ENCODE data around the gene RIN3. TPM values are rescaled to one million over a fixed set of nuclear protein-coding genes. Genes with fewer than 3 reads are reported as not detected.

Gene RIN3
- total RNA-seq, 1 donor from 2014 or later, result 18.8 TPM

GRCh38 chr14:92492258-92492657 is 21.3 kb upstream of the RIN3 start:
- H3K27me3 Mint-ChIP-seq (ENCODE audit: low read depth), result peaks cover 2% of the 10 kb centered on the region
- peaks cover 7% of the 10 kb centered on the region for H3K4me1 Mint-ChIP-seq (ENCODE audit: low read depth)
- TF ChIP-seq CTCF (IDR thresholded peaks at IDR 0.05), result no peak
- DNase-seq (ENCODE audit: low spot score), result no peak
- H3K27ac Mint-ChIP-seq (ENCODE audit: unreplicated experiment), result no peak overlapping the region
- no peak overlapping the region for H3K4me3 Mint-ChIP-seq (ENCODE audit: unreplicated experiment)
- no peaks in the 10 kb centered on the region for H3K9me3 Mint-ChIP-seq (ENCODE audit: low read depth)
- H3K36me3 Mint-ChIP-seq (ENCODE audit: low read depth), result no peaks in the 10 kb centered on the region

GRCh38 chr14:92493024-92493423 is 20.6 kb upstream of the RIN3 start:
- TF ChIP-seq CTCF (IDR thresholded peaks at IDR 0.05), result no peak
- no peak for DNase-seq (ENCODE audit: low spot score)

GRCh38 chr14:92493492-92493891 is 20.1 kb upstream of the RIN3 start:
- Mint-ChIP-seq H3K4me3 (ENCODE audit: unreplicated experiment) (no peak overlapping the region), H3K27ac (ENCODE audit: unreplicated experiment) (no peak overlapping the region), H3K4me1 (ENCODE audit: low read depth) (peaks cover 3% of the 10 kb centered on the region), H3K9me3 (ENCODE audit: low read depth) (no peaks in the 10 kb centered on the region), H3K27me3 (ENCODE audit: low read depth) (peaks cover 2% of the 10 kb centered on the region), H3K36me3 (ENCODE audit: low read depth) (no peaks in the 10 kb centered on the region)
- no peak for DNase-seq (ENCODE audit: low spot score)
- no peak for TF ChIP-seq CTCF (IDR thresholded peaks at IDR 0.05)

More at GRCh38 chr14:92493024-92493423, 20.6 kb upstream of the RIN3 start:
- Mint-ChIP-seq H3K27me3 (ENCODE audit: low read depth) (peaks cover 2% of the 10 kb centered on the region), H3K4me1 (ENCODE audit: low read depth) (peaks cover 3% of the 10 kb centered on the region), H3K36me3 (ENCODE audit: low read depth) (no peaks in the 10 kb centered on the region), H3K4me3 (ENCODE audit: unreplicated experiment) (no peak overlapping the region), H3K27ac (ENCODE audit: unreplicated experiment) (no peak overlapping the region), H3K9me3 (ENCODE audit: low read depth) (no peaks in the 10 kb centered on the region)

- Mint-ChIP-seq H3K36me3 (ENCODE audit: low read depth) (no peaks in the 10 kb centered on the region), H3K9me3 (ENCODE audit: low read depth) (no peaks in the 10 kb centered on the region), H3K4me1 (ENCODE audit: low read depth) (peaks cover 3% of the 10 kb centered on the region), H3K27ac (ENCODE audit: unreplicated experiment) (no peak overlapping the region), H3K4me3 (ENCODE audit: unreplicated experiment) (no peak overlapping the region), H3K27me3 (ENCODE audit: low read depth) (peaks cover 2% of the 10 kb centered on the region)
- TF ChIP-seq CTCF (IDR thresholded peaks at IDR 0.05), result no peak
- no peak for DNase-seq (ENCODE audit: low spot score)
Observed at GRCh38 chr14:92494512-92494911, 19.1 kb upstream of the RIN3 start.

GRCh38 chr14:92495027-92495426 is 18.6 kb upstream of the RIN3 start:
- Mint-ChIP-seq H3K9me3 (ENCODE audit: low read depth) (no peaks in the 10 kb centered on the region), H3K36me3 (ENCODE audit: low read depth) (no peaks in the 10 kb centered on the region), H3K4me3 (ENCODE audit: unreplicated experiment) (no peak overlapping the region), H3K27me3 (ENCODE audit: low read depth) (no peaks in the 10 kb centered on the region), H3K27ac (ENCODE audit: unreplicated experiment) (no peak overlapping the region), H3K4me1 (ENCODE audit: low read depth) (no peaks in the 10 kb centered on the region)
- DNase-seq (ENCODE audit: low spot score), result no peak
- TF ChIP-seq CTCF (IDR thresholded peaks at IDR 0.05), result no peak
